Peyer's patch (tissue), 4 donors: Measurements from ENCODE around the gene RCN1.

Experiments
- CTCF ChIP-seq, 6 experiments: fragments of 450-650 bp in 4 of 6; fragments of 200-600 bp in 2 of 6; sonication (generic) in 1 of 6; IDR thresholded peaks; one replicate each; pipeline ENCODE4 v1.5.1; 2017 to 2019; ENCODE audit warnings: antibody characterized with exemption in 6 of 6, mild to moderate bottlenecking in 3 of 6, moderate library complexity in 1 of 6
- POLR2A ChIP-seq, 2 donors: fragments of 450-650 bp; IDR thresholded peaks; one replicate each; pipeline ENCODE4 v1.5.1; 2017; ENCODE audit warnings: antibody characterized with exemption in 2 of 2, mild to moderate bottlenecking in 2 of 2, moderate library complexity in 2 of 2

- TF ChIP-seq CTCF (IDR thresholded peaks at IDR 0.05): no peak
- TF ChIP-seq POLR2A (IDR thresholded peaks at IDR 0.05): no peak
These were observed 31.0 kb upstream of the RCN1 start for GRCh38 chr11:32059686-32060462.
